HUES48 (cell line): Measurements from ENCODE around the gene FAM3D.

Experiments
- H3K27ac ChIP-seq: one replicate; pipeline ENCODE4 v1.7.0; 2013; ENCODE audit warnings: low read depth, low read length, inconsistent platforms
- H3K27me3 ChIP-seq: 2 replicates; pipeline ENCODE4 v1.6.1; 2013; ENCODE audit warnings: mild to moderate bottlenecking, low read length; ENCODE audit not compliant: control insufficient read depth, insufficient read depth
- H3K36me3 ChIP-seq: 2 replicates; pipeline ENCODE4 v1.6.1; 2013; ENCODE audit warnings: low read length; ENCODE audit not compliant: control insufficient read depth, insufficient read depth
- H3K4me1 ChIP-seq: 2 replicates; pipeline ENCODE4 v1.6.1; 2013; ENCODE audit warnings: mild to moderate bottlenecking, low read length; ENCODE audit not compliant: control insufficient read depth, insufficient read depth
- H3K4me3 ChIP-seq: 2 replicates; pipeline ENCODE4 v1.5.1; 2013; ENCODE audit warnings: mild to moderate bottlenecking, low read depth, low read length
- H3K9ac ChIP-seq: 2 replicates; pipeline ENCODE4 v1.6.1; 2013; ENCODE audit warnings: mild to moderate bottlenecking, low read depth, low read length, moderate library complexity
- H3K9me3 ChIP-seq: 2 replicates; pipeline ENCODE4 v1.6.1; 2013; ENCODE audit warnings: low read length; ENCODE audit not compliant: control insufficient read depth, insufficient read depth

Gene FAM3D

GRCh38 chr3:58627570-58627885, 39.0 kb downstream of the FAM3D start:
- H3K9me3 ChIP-seq = no peaks in the 10 kb centered on the region
- H3K9ac ChIP-seq = no peak overlapping the region
- H3K36me3 ChIP-seq = no peaks in the 10 kb centered on the region
- H3K27me3 ChIP-seq = no peaks in the 10 kb centered on the region
- no peak overlapping the region for H3K4me3 ChIP-seq
- H3K4me1 ChIP-seq = peaks cover 4% of the 10 kb centered on the region; the same call in 1 of the 2 replicates
- H3K27ac ChIP-seq = no peak overlapping the region

GRCh38 chr3:58626841-58627569, 39.6 kb downstream of the FAM3D start:
- Histone ChIP-seq H3K27me3 (no peaks in the 10 kb centered on the region), H3K4me1 (peaks cover 4% of the 10 kb centered on the region; the same call in 1 of the 2 replicates), H3K4me3 (no peak overlapping the region), H3K27ac (no peak overlapping the region), H3K9ac (no peak overlapping the region), H3K36me3 (no peaks in the 10 kb centered on the region), H3K9me3 (no peaks in the 10 kb centered on the region)

GRCh38 chr3:58625196-58625824, 41.3 kb downstream of the FAM3D start:
- Histone ChIP-seq H3K36me3 (no peaks in the 10 kb centered on the region), H3K27ac (no peak overlapping the region), H3K27me3 (no peaks in the 10 kb centered on the region), H3K9ac (no peak overlapping the region), H3K4me1 (peaks cover 4% of the 10 kb centered on the region; the same call in 1 of the 2 replicates), H3K4me3 (no peak overlapping the region), H3K9me3 (no peaks in the 10 kb centered on the region)

- no peaks in the 10 kb centered on the region for H3K27me3 ChIP-seq
- no peak overlapping the region for H3K9ac ChIP-seq
- H3K4me1 ChIP-seq = no peaks in the 10 kb centered on the region
Observed at GRCh38 chr3:58624550-58624949, 42.0 kb downstream of the FAM3D start.

GRCh38 chr3:58623961-58624360, 42.6 kb downstream of the FAM3D start:
- H3K27me3 ChIP-seq = no peaks in the 10 kb centered on the region
- no peaks in the 10 kb centered on the region for H3K36me3 ChIP-seq
- no peak overlapping the region for H3K27ac ChIP-seq
- no peak overlapping the region for H3K9ac ChIP-seq
- no peaks in the 10 kb centered on the region for H3K9me3 ChIP-seq
- no peak overlapping the region for H3K4me3 ChIP-seq
- H3K4me1 ChIP-seq = no peaks in the 10 kb centered on the region

More at GRCh38 chr3:58624550-58624949, 42.0 kb downstream of the FAM3D start:
- H3K9me3 ChIP-seq = no peaks in the 10 kb centered on the region
- H3K27ac ChIP-seq = no peak overlapping the region
- H3K4me3 ChIP-seq = no peak overlapping the region
- no peaks in the 10 kb centered on the region for H3K36me3 ChIP-seq

GRCh38 chr3:58623478-58623877, 43.1 kb downstream of the FAM3D start:
- Histone ChIP-seq H3K36me3 (no peaks in the 10 kb centered on the region), H3K9me3 (no peaks in the 10 kb centered on the region), H3K4me1 (no peaks in the 10 kb centered on the region), H3K4me3 (no peak overlapping the region), H3K27ac (no peak overlapping the region), H3K27me3 (no peaks in the 10 kb centered on the region), H3K9ac (no peak overlapping the region)

GRCh38 chr3:58622892-58623291, 43.7 kb downstream of the FAM3D start:
- Histone ChIP-seq H3K27me3 (no peaks in the 10 kb centered on the region), H3K4me3 (no peak overlapping the region), H3K9ac (no peak overlapping the region), H3K4me1 (no peaks in the 10 kb centered on the region), H3K36me3 (no peaks in the 10 kb centered on the region), H3K27ac (no peak overlapping the region), H3K9me3 (no peaks in the 10 kb centered on the region)

GRCh38 chr3:58622436-58622835, 44.1 kb downstream of the FAM3D start:
- Histone ChIP-seq H3K27ac (no peak overlapping the region), H3K27me3 (no peaks in the 10 kb centered on the region), H3K4me3 (no peak overlapping the region), H3K9ac (no peak overlapping the region), H3K9me3 (no peaks in the 10 kb centered on the region), H3K4me1 (0 out of 2 replicates have a peak, but pooled peaks cover 4% of the 10 kb centered on the region), H3K36me3 (no peaks in the 10 kb centered on the region)

GRCh38 chr3:58621086-58621830, 45.3 kb downstream of the FAM3D start:
- no peak overlapping the region for H3K9ac ChIP-seq
- H3K36me3 ChIP-seq = no peaks in the 10 kb centered on the region
- H3K4me3 ChIP-seq = no peak overlapping the region

GRCh38 chr3:58620421-58620820, 46.2 kb downstream of the FAM3D start:
- Histone ChIP-seq H3K9ac (no peak overlapping the region), H3K9me3 (no peaks in the 10 kb centered on the region), H3K4me3 (no peak overlapping the region), H3K27me3 (no peaks in the 10 kb centered on the region), H3K36me3 (no peaks in the 10 kb centered on the region), H3K27ac (no peak overlapping the region), H3K4me1 (peaks cover 8% of the 10 kb centered on the region; the same call in 1 of the 2 replicates)

More at GRCh38 chr3:58621086-58621830, 45.3 kb downstream of the FAM3D start:
- H3K9me3 ChIP-seq = no peaks in the 10 kb centered on the region
- H3K27me3 ChIP-seq = no peaks in the 10 kb centered on the region
- no peak overlapping the region for H3K27ac ChIP-seq
- H3K4me1 ChIP-seq = peaks cover 8% of the 10 kb centered on the region; the same call in 1 of the 2 replicates

- H3K4me3 ChIP-seq = no peak overlapping the region
- H3K27ac ChIP-seq = no peak overlapping the region
- no peaks in the 10 kb centered on the region for H3K9me3 ChIP-seq
- H3K36me3 ChIP-seq = no peaks in the 10 kb centered on the region
- no peak overlapping the region for H3K9ac ChIP-seq
- H3K4me1 ChIP-seq = peaks cover 8% of the 10 kb centered on the region; the same call in 1 of the 2 replicates
- no peaks in the 10 kb centered on the region for H3K27me3 ChIP-seq
Observed at GRCh38 chr3:58617338-58617761, 49.2 kb downstream of the FAM3D start.
